DMS114 treated with DMSO at 0.1 percent for 48 hours (cell line): Measurements from ENCODE around the gene MAGI2.
"Not testable (repeated sequence)": the region's sequence is repeated elsewhere in the genome, so short reads cannot be mapped to it uniquely, and the experiment has no call there.

Source experiments
- DNase-seq: peaks from one replicate; lab custom pipeline; 2025; ENCODE audit not compliant: unreplicated experiment; lab: John Stamatoyannopoulos, UW

MAGI2 gene

DNA sequence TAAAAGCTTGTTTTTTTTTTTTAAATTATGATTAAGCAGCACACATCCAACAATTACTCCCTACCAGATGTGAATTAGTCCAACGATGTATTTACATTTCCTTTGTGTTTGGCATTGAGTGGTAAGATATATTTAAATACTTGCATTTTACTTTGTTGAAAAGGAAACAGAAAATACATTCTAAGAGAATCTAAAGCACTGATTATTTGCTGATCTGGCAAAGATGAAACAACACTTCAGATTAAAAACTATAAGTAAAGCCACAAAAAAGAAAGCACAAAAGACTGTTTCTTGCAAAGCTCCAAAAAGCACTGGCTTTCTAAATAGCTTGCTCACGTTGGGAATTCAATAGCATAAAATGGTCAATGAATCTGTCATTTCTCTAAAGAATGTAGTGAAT is 1188.4 kb downstream of the MAGI2 start:
- DNase-seq = no peak

DNA sequence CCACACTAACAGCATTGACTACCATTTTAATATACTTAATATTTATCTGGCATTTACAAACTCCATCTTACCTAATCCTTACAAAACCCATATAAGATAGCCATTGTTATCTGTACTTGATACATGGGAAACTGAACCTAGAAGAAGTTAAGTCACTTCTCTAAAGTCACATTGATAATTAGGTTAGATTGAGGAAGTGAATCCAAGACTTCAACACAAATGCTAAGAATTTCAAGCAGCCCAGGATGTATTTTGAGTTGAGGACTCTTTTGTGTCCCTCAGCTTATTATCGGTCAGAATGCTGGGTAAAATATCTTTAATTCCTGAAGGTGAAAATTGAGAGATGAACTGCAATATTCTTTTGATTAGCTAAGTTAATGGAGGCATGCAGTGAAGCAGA is 1189.4 kb downstream of the MAGI2 start:
- DNase-seq = no peak

DNA sequence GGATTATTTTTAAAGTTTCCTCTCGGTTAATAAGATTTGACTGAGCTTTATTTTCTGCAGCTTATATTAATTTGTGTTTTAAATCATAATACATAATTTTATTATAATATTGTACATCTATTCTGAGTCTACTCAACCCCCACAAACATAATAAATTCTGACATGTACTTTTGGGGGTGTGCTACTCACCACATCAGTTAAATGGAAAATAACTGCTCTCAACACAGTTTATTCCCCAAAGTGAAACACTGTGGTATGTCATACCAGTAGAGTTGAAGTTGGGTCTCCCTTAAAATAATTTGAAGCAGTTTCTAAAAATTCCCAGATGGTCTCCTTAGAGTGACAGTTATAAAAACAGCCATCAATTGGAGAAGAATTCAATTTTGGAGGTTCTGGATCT is 1191.7 kb downstream of the MAGI2 start:
- no peak for DNase-seq

DNA sequence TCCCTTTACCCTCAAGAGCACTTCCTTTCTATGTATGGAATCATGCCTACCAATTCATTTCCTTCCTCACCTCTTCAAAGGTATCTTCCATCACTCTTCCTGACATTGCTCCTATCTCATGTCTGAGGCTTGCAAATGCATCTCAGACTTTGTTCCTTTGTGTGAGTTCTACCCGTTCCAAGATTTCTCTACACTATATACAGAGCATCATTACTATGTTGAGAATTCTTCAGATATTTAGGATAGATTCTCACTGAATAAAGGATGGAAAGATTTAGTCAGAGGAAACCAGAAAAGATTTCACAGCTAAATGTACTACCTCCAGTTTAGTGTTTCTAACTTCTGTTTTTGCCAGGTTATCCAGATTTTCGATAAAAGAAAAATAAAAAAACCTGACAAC is 1192.2 kb downstream of the MAGI2 start:
- DNase-seq = no peak

GRCh38 chr7:78260826-78261225 is 1192.6 kb downstream of the MAGI2 start:
- no peak for DNase-seq

DNA sequence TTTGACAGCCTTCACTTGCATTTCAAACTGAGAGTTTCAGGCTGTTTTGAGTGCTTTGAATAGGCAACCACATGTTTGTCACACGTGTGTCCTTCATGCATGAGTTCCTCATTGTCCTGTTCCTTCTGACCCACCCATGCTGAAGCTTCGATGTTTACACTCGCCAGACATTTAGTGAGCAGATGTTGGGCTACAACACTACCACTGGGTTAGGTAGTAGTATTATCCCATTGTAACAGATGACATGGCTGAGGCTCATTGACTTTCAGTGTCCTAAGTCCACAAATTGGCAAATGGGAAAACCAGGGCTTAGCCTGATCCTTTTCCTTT is 1198.8 kb downstream of the MAGI2 start:
- DNase-seq = no peak

DNA sequence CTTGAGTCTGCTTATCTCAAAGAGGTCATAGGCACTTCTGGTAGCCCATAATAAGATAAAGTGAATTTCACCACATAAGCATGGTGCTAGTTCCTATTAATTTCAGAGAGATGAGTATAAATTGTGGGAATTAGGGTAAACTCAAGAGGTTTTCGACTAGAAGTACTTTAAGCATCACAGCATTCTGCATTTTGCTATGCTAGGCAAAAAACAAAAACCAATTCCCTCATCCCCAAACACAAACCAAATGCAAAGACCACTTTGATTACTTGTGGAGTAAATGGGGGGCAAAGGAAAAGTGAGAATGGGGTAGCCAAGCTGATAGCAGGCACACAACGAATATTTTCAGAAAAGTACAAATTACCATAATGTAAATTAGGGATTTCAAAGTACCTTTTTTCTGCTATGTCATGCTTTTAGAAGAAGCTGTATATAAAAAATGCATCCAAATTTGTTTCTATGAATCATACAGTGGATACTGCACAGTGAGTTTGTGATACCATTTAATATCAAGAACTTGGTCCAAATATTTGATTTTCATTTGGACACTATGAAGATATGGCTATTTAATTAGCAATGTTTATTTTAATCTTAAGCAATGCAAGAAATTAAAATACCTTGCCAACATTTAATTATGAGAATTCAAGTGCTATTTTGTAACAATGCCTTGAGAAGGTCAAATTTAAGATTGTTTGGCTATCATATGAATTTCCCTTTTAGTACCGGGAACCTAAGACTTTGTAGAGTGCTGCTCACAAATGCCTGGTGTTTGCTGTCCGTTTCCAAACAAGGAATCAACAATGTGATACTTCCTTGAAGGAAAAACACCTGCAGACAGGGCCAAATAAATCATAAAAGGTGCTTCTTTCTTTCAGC is 1199.4 kb downstream of the MAGI2 start:
- no peak for DNase-seq

DNA sequence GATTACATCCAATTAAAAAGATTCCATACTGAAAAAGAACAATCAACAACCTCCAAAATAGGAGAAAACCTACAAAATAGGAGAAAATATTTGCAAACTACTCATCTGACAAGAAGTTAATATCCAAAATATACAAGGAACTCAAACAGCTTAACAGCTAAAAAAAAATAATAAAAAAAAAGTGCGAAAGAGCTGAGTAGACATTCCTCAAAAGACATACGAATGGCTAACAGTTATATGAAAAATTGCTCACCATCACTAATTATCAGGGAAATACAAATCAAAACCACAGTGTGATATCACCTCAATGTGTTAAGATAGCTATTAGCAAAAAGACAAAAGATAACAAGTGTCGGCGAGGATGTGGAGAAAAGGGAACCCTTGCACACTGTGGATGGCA is 1204.6 kb downstream of the MAGI2 start:
- no peak for DNase-seq

- DNase-seq = no peak
Measured at GRCh38 chr7:78247910-78248689, 1205.4 kb downstream of the MAGI2 start.

GRCh38 chr7:78240179-78240578 is 1213.3 kb downstream of the MAGI2 start:
- not testable (repeated sequence) for DNase-seq

- no peak for DNase-seq
Measured at GRCh38 chr7:78234634-78235033, 1218.8 kb downstream of the MAGI2 start.

GRCh38 chr7:78232806-78233205 is 1220.7 kb downstream of the MAGI2 start:
- DNase-seq = no peak

GRCh38 chr7:78226059-78226719 is 1227.3 kb downstream of the MAGI2 start:
- no peak for DNase-seq

DNA sequence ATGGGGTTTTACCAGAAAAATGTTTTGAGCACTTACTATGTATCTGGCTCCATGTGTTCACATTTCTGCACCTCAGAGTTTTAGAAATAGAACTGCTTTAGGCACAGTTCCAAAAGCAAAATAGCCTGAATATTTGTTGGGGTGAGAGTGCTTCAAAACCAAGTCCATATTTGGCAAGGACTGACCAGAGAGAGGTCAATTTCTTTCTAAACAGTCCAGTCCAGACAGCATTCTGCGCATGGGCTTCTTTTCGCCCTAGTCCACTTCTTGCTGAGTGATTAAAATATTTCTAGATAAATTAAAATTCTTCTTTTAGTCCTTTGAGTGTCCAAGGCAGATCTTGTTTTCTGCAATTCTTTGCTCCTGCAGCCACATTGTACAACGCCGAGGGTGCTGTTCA is 1227.9 kb downstream of the MAGI2 start:
- no peak for DNase-seq

- no peak for DNase-seq
Measured at GRCh38 chr7:78224923-78225322, 1228.5 kb downstream of the MAGI2 start.

DNA sequence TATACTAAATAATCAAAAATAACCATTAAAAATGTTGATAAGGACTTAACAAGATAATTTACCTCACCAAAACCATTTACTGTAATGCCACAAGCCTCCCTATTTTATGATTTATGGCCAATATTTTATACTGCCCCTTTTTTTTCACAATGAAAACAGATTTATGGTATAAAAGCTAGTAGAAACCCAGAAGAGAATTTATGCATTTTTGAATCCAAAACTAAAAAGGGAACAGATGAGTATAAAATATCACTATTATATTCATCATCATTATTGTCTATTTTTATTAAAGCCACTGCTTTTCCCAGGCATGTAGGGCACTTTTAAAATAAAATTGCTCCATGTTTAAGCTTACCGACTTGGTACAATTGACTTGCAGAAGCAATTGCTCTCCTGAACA is 1229.9 kb downstream of the MAGI2 start:
- DNase-seq = no peak

GRCh38 chr7:78222001-78222751 is 1231.3 kb downstream of the MAGI2 start:
- DNase-seq = no peak

- no peak for DNase-seq
Measured at GRCh38 chr7:78220754-78221153, 1232.7 kb downstream of the MAGI2 start.

GRCh38 chr7:78218876-78219275 is 1234.6 kb downstream of the MAGI2 start:
- DNase-seq = no peak

DNA sequence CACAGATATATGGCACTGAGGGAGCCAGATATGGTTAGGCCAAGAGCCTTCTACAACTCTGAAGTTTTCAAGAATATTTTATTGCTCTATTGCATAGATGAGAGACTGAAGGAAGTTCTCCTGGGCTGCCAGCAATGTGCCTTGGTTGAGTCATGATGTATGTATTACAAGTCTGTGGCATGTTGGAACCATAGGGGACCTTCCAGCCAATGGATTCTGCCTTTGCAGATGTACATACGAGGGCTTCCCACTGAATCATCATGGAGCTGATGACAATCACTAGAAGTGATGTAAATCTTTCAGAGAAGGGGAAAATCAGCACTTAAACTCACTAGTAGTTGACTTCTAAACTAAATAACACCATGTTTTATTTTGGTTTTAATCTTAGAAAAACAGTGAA is 1235.4 kb downstream of the MAGI2 start:
- no peak for DNase-seq

GRCh38 chr7:78215199-78215598 is 1238.3 kb downstream of the MAGI2 start:
- DNase-seq = no peak
